ENCODE data around the gene RAVER1.

Gene RAVER1

GRCh38 chr19:10361569-10362011 lies 28.3 kb upstream of the RAVER1 start:
- no peak overlapping the region for H3K4me3 ChIP-seq (ENCODE audit: control insufficient read depth, low read depth, low read length)
- no peak for TF ChIP-seq CTCF (IDR thresholded peaks at IDR 0.05; ENCODE audit: control insufficient read depth, insufficient read depth, low read depth, low read length, missing control alignments)
- DNase-seq (ENCODE audit: low read depth), result no peak

GRCh38 chr19:10356431-10356830 lies 23.1 kb upstream of the RAVER1 start:
- H3K4me3 ChIP-seq (ENCODE audit: control insufficient read depth, low read depth, low read length), result no peak overlapping the region
- no peak for DNase-seq (ENCODE audit: low read depth)
- no peak for TF ChIP-seq CTCF (IDR thresholded peaks at IDR 0.05; ENCODE audit: control insufficient read depth, insufficient read depth, low read depth, low read length, missing control alignments)

GRCh38 chr19:10353793-10354391 lies 20.6 kb upstream of the RAVER1 start:
- no peak overlapping the region for H3K4me3 ChIP-seq (ENCODE audit: control insufficient read depth, low read depth, low read length)
- no peak for DNase-seq (ENCODE audit: low read depth)
- no peak for TF ChIP-seq CTCF (IDR thresholded peaks at IDR 0.05; ENCODE audit: control insufficient read depth, insufficient read depth, low read depth, low read length, missing control alignments)

GRCh38 chr19:10352764-10353671 lies 19.7 kb upstream of the RAVER1 start:
- H3K4me3 ChIP-seq (ENCODE audit: control insufficient read depth, low read depth, low read length), result no peak overlapping the region
- TF ChIP-seq CTCF (IDR thresholded peaks at IDR 0.05; ENCODE audit: control insufficient read depth, insufficient read depth, low read depth, low read length, missing control alignments), result no peak
- no peak for DNase-seq (ENCODE audit: low read depth)

GRCh38 chr19:10346509-10346908 lies 13.2 kb upstream of the RAVER1 start:
- H3K4me3 ChIP-seq (ENCODE audit: control insufficient read depth, low read depth, low read length), result no peak overlapping the region
- TF ChIP-seq CTCF (IDR thresholded peaks at IDR 0.05; ENCODE audit: control insufficient read depth, insufficient read depth, low read depth, low read length, missing control alignments), result no peak
- no peak for DNase-seq (ENCODE audit: low read depth)

GRCh38 chr19:10344780-10345179 lies 11.5 kb upstream of the RAVER1 start:
- peak; percentile 44 for DNase-seq (ENCODE audit: low read depth)

More at GRCh38 chr19:10344780-10345179, 11.5 kb upstream of the RAVER1 start:
- H3K4me3 ChIP-seq (ENCODE audit: control insufficient read depth, low read depth, low read length), result no peak overlapping the region
- no peak for TF ChIP-seq CTCF (IDR thresholded peaks at IDR 0.05; ENCODE audit: control insufficient read depth, insufficient read depth, low read depth, low read length, missing control alignments)

Data from AG09309 (cell line).